Keratinocyte (primary cell): Measurements from ENCODE around the gene TRAPPC13. TPM values are rescaled to one million over a fixed set of nuclear protein-coding genes. Genes with fewer than 3 reads are reported as not detected.

Experiments
- DNase-seq: peaks from one replicate; pipeline ENCODE4 v3.0.0-alpha.2; 2011; ENCODE audit warnings: low read depth, missing footprints, low spot score
- FAIRE-seq: peaks from 2 replicates; lab custom pipeline; 2011; peaks lifted over from hg19 to GRCh38; lab: Jason Lieb, UNC
- H2AFZ ChIP-seq: 2 replicates; pipeline ENCODE4 v1.6.0; 2012; ENCODE audit warnings: low read length, control low read depth, inconsistent platforms; ENCODE audit not compliant: control insufficient read depth
- H3K27ac ChIP-seq: 2 replicates; pipeline ENCODE4 v1.5.1; 2011; ENCODE audit warnings: low read length; ENCODE audit not compliant: control insufficient read depth, insufficient read depth
- H3K27me3 ChIP-seq: 3 replicates; pipeline ENCODE4 v1.6.0; 2011; ENCODE audit warnings: low read length; ENCODE audit not compliant: control insufficient read depth, insufficient read depth; ENCODE audit errors: extremely low read depth
- H3K36me3 ChIP-seq, 2 experiments: 2 replicates in 1 of 2; 3 replicates in 1 of 2; pipeline ENCODE4 v1.5.1; 2011; ENCODE audit warnings: low read length in 2 of 2, mild to moderate bottlenecking in 1 of 2; ENCODE audit not compliant: control insufficient read depth in 2 of 2, insufficient read depth in 2 of 2; ENCODE audit errors: extremely low read depth in 1 of 2
- H3K4me1 ChIP-seq: 3 replicates; pipeline ENCODE4 v1.5.1; 2011; ENCODE audit warnings: low read length; ENCODE audit not compliant: control insufficient read depth, insufficient read depth; ENCODE audit errors: extremely low read depth
- H3K4me2 ChIP-seq: 3 replicates; pipeline ENCODE4 v1.6.0; 2011; ENCODE audit warnings: low read depth, low read length; ENCODE audit not compliant: control insufficient read depth, insufficient read depth; ENCODE audit errors: extremely low read depth
- H3K4me3 ChIP-seq, 3 experiments: fragments of 200-600 bp in 1 of 3; sonication (generic) in 1 of 3; 2 replicates in 2 of 3; 3 replicates in 1 of 3; pipeline ENCODE4 v1.5.1; 2011 to 2016; ENCODE audit warnings: low read length in 3 of 3, mild to moderate bottlenecking in 3 of 3, control low read depth in 2 of 3, inconsistent platforms in 1 of 3, low read depth in 1 of 3, mixed read lengths in 1 of 3, mixed run types in 1 of 3, moderate library complexity in 1 of 3; ENCODE audit not compliant: control insufficient read depth in 2 of 3, insufficient read depth in 2 of 3; ENCODE audit errors: extremely low read depth in 1 of 3
- H3K79me2 ChIP-seq: 2 replicates; pipeline ENCODE4 v1.6.0; 2012; ENCODE audit warnings: low read length; ENCODE audit not compliant: control insufficient read depth, insufficient read depth
- H3K9ac ChIP-seq: 3 replicates; pipeline ENCODE4 v1.6.0; 2011; ENCODE audit warnings: low read length; ENCODE audit not compliant: control insufficient read depth, insufficient read depth; ENCODE audit errors: extremely low read depth
- H3K9me1 ChIP-seq: 3 replicates; pipeline ENCODE4 v1.6.0; 2011; ENCODE audit warnings: low read length; ENCODE audit not compliant: control insufficient read depth, insufficient read depth; ENCODE audit errors: extremely low read depth
- H3K9me3 ChIP-seq: 2 replicates; pipeline ENCODE4 v1.5.1; 2012; ENCODE audit warnings: low read depth, low read length; ENCODE audit not compliant: control insufficient read depth
- H4K20me1 ChIP-seq: 3 replicates; pipeline ENCODE4 v1.6.0; 2011; ENCODE audit warnings: low read length; ENCODE audit not compliant: control insufficient read depth, insufficient read depth; ENCODE audit errors: extremely low read depth
- CTCF ChIP-seq, 3 experiments: IDR thresholded peaks in 1 of 3; conservative IDR thresholded peaks in 1 of 3; optimal IDR thresholded peaks in 1 of 3; 2 replicates in 2 of 3; 3 replicates in 1 of 3; pipeline versions ENCODE3 to v1.5.1; 2011; ENCODE audit warnings: low read length in 3 of 3, mild to moderate bottlenecking in 3 of 3, moderate library complexity in 2 of 3, control low read depth in 1 of 3, inconsistent platforms in 1 of 3; ENCODE audit not compliant: insufficient read depth in 2 of 3; ENCODE audit errors: extremely low read depth in 1 of 3
- EZH2 ChIP-seq: IDR thresholded peaks from one replicate; pipeline ENCODE4 v1.6.1; 2012; ENCODE audit warnings: inconsistent platforms, mild to moderate bottlenecking, low read length, moderate library complexity
- dilution Hi-C: fragments of 300-500 bp; cut with MboI; formaldehyde crosslinking; loops from one replicate; pipeline ENCODE4 v1.7.0; 2020; ENCODE audit warnings: low sequenced_read_pairs; ENCODE audit not compliant: extremely low pct_ligation_motif_present
- polyA plus RNA-seq, 5 experiments: library from polyadenylated mRNA; depleted of rRNA in 3 of 5; stranded (reverse) in 3 of 5; stranded (forward) in 1 of 5; unstranded in 1 of 5; fragments of >200 nt; gene quantifications; 1 replicate in 1 of 5; 2 replicates in 3 of 5; 3 replicates in 1 of 5; pipeline versions ENCODE4 v1.2.1 to v1.2.3, GENCODE V29; 2011 to 2012; ENCODE audit warnings: missing spikeins in 2 of 5, low read depth in 1 of 5, low replicate concordance in 1 of 5

TRAPPC13 gene
- polyA plus RNA-seq, 1 donor (not counting 4 experiments of a cell fraction or from before 2014, with no cell fraction given): 22.2 TPM

GRCh38 chr5:65647941-65648340 is 23.1 kb downstream of the TRAPPC13 start:
- Histone ChIP-seq H2AFZ (no peak overlapping the region), H3K27me3 (no peaks in the 10 kb centered on the region), H3K4me3 (no peak overlapping the region), H4K20me1 (no peaks in the 10 kb centered on the region), H3K36me3 (no peaks in the 10 kb centered on the region), H3K9ac (no peak overlapping the region), H3K9me1 (no peaks in the 10 kb centered on the region), H3K27ac (no peak overlapping the region), H3K4me2 (no peak overlapping the region), H3K9me3 (no peaks in the 10 kb centered on the region), H3K79me2 (no peaks in the 10 kb centered on the region), H3K4me1 (no peaks in the 10 kb centered on the region)
- DNase-seq: no peak
- dilution Hi-C loops: no loop called here
- no peak for TF ChIP-seq CTCF (optimal IDR thresholded peaks at IDR 0.05 in 1 of 3, IDR thresholded peaks at IDR 0.05 in 1 of 3, conservative IDR thresholded peaks at IDR 0.05 in 1 of 3; ENCODE audit: extremely low read depth in 1 of 3, insufficient read depth in 2 of 3, low read length in 3 of 3)
- no peak for TF ChIP-seq EZH2
- FAIRE-seq: no peak

- no peak overlapping the region for H3K4me2 ChIP-seq
- no peaks in the 10 kb centered on the region for H3K9me1 ChIP-seq
- H3K36me3 ChIP-seq: no peaks in the 10 kb centered on the region
- no peaks in the 10 kb centered on the region for H3K9me3 ChIP-seq
- H2AFZ ChIP-seq: no peak overlapping the region
- DNase-seq: no peak
- FAIRE-seq: no peak
- no peaks in the 10 kb centered on the region for H3K27me3 ChIP-seq
- H3K4me1 ChIP-seq: no peaks in the 10 kb centered on the region
- no peak overlapping the region for H3K9ac ChIP-seq
- dilution Hi-C loops: no loop called here
- no peaks in the 10 kb centered on the region for H4K20me1 ChIP-seq
- no peak overlapping the region for H3K27ac ChIP-seq
- H3K79me2 ChIP-seq: no peaks in the 10 kb centered on the region
- H3K4me3 ChIP-seq: no peak overlapping the region
- TF ChIP-seq CTCF (optimal IDR thresholded peaks at IDR 0.05 in 1 of 3, IDR thresholded peaks at IDR 0.05 in 1 of 3, conservative IDR thresholded peaks at IDR 0.05 in 1 of 3; ENCODE audit: extremely low read depth in 1 of 3, insufficient read depth in 2 of 3, low read length in 3 of 3): no peak
- no peak for TF ChIP-seq EZH2
These were observed 26.3 kb downstream of the TRAPPC13 start for GRCh38 chr5:65651144-65651543.
